T-helper 1 cell treated with Interleukin-12 subunit alpha and Interleukin-12 subunit beta and Interleukin-4 antibody, amounts not matched to agents 30 μg/mL and 1 μg/mL, for 36 hours (primary cell): ENCODE data around the gene CERK.

ENCODE experiments used
- H3K27ac Mint-ChIP-seq: one replicate; pipeline ENCODE4 v1.8.0; 2021; ENCODE audit warnings: mild to moderate bottlenecking, mixed read lengths
- H3K27me3 Mint-ChIP-seq: one replicate; pipeline ENCODE4 v1.8.0; 2021; ENCODE audit warnings: low read depth, mixed read lengths
- H3K36me3 Mint-ChIP-seq: one replicate; pipeline ENCODE4 v1.8.0; 2021; ENCODE audit warnings: low read depth, mixed read lengths
- H3K4me1 Mint-ChIP-seq: one replicate; pipeline ENCODE4 v1.8.0; 2021; ENCODE audit warnings: low read depth, mixed read lengths
- H3K4me3 Mint-ChIP-seq: one replicate; pipeline ENCODE4 v1.8.0; 2021; ENCODE audit warnings: mild to moderate bottlenecking, moderate library complexity, mixed read lengths
- H3K9me3 Mint-ChIP-seq: one replicate; pipeline ENCODE4 v1.8.0; 2021; ENCODE audit warnings: mixed read lengths

CERK gene

DNA sequence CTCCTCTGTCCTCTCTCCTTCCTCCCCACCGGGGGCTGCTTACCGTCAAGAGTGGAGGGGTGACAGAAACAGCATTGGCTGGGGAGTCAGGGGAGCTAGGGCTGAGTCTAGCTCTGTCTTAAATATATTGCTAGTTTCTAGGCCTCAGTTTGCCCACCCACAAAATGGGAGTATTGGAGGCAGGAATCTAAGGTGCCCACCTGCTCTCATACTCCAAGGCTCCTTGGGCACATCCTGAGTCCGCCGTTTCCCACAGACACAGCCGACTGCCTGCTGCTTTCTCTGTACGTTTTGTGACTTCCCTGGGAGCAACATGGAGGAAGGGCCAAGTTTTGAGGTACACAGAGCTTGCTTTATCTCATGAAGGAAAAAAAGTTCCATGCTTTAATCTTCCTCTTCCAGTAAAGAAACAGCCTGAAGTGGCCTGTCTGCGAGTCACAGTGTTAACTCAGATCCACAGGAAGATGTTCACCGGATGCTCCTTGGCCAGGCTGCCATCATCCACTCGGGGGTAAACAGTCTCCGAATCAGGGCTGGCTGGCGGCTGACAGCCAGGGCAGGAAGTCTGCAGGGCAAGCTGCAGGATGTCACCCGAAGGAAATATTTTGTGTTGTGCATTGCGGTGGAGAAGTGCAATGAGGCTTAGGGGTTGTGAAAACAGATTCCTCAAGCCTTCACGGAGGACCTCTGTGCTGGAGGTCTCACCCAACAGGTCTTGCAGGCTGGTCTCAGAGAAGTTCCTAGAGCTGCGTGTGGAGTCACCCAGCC lies 11.0 kb upstream of the CERK start:
- Mint-ChIP-seq H3K4me3 (peak overlapping the region; percentile 62), H3K27ac (peak overlapping the region; percentile 86), H3K4me1 (peaks cover 16% of the 10 kb centered on the region), H3K27me3 (no peaks in the 10 kb centered on the region), H3K9me3 (no peaks in the 10 kb centered on the region), H3K36me3 (no peaks in the 10 kb centered on the region)

DNA sequence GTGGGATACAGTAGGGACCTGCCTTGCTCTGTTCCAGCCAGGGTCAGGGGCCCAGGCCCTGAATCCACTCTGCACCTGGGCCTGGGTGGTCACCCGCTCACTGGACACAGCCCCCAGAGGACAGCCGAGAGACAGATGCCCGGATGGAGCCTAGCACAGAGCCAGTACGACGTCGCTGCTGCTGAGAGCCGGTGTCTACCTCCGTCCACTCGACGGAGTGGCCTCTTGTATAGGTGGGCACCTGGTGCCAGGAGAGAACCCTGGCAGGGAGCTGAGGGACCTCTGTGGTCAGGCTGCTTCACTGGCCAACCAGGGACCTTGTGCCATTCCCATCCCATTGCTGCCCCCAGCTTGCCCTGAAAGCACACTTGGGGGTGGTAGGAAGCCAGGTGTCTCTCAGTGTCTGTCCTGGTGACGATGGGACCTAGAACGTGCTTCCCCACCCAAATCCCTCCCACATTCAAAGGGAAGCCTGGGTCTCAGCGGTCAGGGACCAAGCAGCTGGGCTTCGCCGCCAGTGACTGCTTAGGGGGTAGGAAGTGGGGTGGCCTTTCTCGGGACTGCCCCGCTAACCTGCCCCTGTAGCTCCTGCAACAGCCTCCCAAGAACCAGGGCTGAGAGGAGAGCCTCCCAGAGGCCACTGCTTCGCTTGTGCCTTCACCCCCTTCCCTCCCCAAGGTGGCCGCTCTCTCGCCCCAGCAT lies 10.3 kb upstream of the CERK start:
- H3K36me3 Mint-ChIP-seq = no peaks in the 10 kb centered on the region

DNA sequence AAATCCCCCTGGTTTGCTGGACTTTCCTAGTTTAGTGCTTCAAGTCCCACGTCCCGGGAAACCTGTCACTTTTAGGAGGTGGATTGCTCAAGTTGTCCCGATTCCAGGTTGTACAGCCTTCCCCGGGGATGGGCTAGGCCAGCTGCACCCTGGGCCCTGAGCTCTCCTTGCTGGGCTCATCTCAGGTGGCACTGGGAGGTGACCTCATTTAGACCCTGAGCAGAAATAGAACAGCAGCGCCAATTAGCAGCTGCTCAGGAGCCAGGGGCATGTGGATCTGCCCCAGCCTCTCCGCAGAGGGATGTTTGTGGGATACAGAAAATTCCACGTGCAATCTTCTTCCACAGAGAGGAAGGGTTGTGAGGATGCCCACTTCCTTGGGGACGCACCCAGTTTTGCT lies 9.6 kb upstream of the CERK start:
- Mint-ChIP-seq H3K36me3 (peaks cover 5% of the 10 kb centered on the region), H3K27ac (no peak overlapping the region), H3K4me3 (no peak overlapping the region), H3K27me3 (no peaks in the 10 kb centered on the region), H3K9me3 (peaks cover 3% of the 10 kb centered on the region), H3K4me1 (peaks cover 15% of the 10 kb centered on the region)

More for the DNA sequence above, 10.3 kb upstream of the CERK start:
- no peaks in the 10 kb centered on the region for H3K9me3 Mint-ChIP-seq
- H3K27ac Mint-ChIP-seq = peak overlapping the region; percentile 12
- H3K27me3 Mint-ChIP-seq = no peaks in the 10 kb centered on the region
- peaks cover 15% of the 10 kb centered on the region for H3K4me1 Mint-ChIP-seq
- H3K4me3 Mint-ChIP-seq = no peak overlapping the region

- Mint-ChIP-seq H3K9me3 (peaks cover 5% of the 10 kb centered on the region), H3K4me3 (no peak overlapping the region), H3K27ac (no peak overlapping the region), H3K27me3 (no peaks in the 10 kb centered on the region), H3K36me3 (peaks cover 5% of the 10 kb centered on the region), H3K4me1 (peaks cover 15% of the 10 kb centered on the region)
Observed at GRCh38 chr22:46746620-46747019, 8.6 kb upstream of the CERK start.

DNA sequence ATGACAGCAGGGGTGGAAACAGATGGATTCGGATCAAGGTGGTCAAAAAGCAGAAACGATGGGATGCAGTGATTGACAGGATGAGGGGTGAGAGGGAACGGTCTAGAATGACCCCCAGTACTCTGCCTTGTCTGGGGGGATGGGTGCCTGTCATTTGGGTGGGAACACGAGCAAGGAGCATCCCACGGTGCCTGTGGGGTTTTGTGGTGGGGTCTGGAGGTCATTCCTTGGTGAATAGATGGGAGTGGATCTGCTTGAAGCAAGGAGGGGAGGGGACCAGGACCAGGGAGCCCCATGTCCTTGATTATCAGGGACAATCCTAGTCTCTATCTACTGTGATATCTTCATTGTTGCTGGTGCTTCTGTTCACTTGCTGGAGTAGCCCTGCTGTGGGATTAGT lies 8.1 kb upstream of the CERK start:
- Mint-ChIP-seq H3K36me3 (peaks cover 5% of the 10 kb centered on the region), H3K27me3 (no peaks in the 10 kb centered on the region), H3K27ac (no peak overlapping the region), H3K9me3 (peaks cover 5% of the 10 kb centered on the region), H3K4me1 (peaks cover 14% of the 10 kb centered on the region), H3K4me3 (no peak overlapping the region)

GRCh38 chr22:46744581-46744980 lies 6.5 kb upstream of the CERK start:
- no peak overlapping the region for H3K27ac Mint-ChIP-seq
- H3K27me3 Mint-ChIP-seq = no peaks in the 10 kb centered on the region

GRCh38 chr22:46742576-46743221 lies 4.6 kb upstream of the CERK start:
- Mint-ChIP-seq H3K36me3 (peaks cover 5% of the 10 kb centered on the region), H3K27ac (no peak overlapping the region), H3K4me3 (no peak overlapping the region), H3K4me1 (peaks cover 7% of the 10 kb centered on the region), H3K9me3 (peaks cover 5% of the 10 kb centered on the region), H3K27me3 (no peaks in the 10 kb centered on the region)

More at GRCh38 chr22:46744581-46744980, 6.5 kb upstream of the CERK start:
- peaks cover 5% of the 10 kb centered on the region for H3K9me3 Mint-ChIP-seq
- peaks cover 5% of the 10 kb centered on the region for H3K36me3 Mint-ChIP-seq
- H3K4me3 Mint-ChIP-seq = no peak overlapping the region
- peaks cover 9% of the 10 kb centered on the region for H3K4me1 Mint-ChIP-seq

DNA sequence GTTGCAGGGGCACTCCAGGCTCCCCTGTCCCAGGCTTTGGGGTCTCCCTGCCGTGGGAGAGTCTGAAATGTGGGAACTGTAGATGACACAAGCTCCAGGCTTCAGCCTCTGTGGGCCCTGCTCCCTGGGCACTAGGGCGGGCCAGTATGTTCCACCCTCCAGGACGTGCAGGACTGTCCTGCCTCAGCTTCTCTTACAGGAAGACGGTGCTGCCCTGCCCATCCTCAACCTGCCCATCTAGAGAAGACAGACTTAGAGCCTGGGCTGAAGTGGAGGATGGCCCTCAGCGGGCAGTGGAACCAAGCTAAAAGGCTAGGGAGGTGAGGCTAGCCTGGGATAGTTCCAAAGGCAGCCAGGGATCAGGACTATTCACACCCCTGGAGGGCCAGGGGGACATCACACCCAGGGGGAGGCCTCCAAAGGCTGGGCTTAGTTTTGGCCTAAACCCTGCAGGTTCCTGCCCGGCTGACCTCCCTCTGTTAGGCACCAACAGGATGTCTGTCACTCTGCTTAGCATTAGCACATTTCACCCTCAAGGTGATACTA lies 4.0 kb upstream of the CERK start:
- H3K36me3 Mint-ChIP-seq = peaks cover 7% of the 10 kb centered on the region
- no peak overlapping the region for H3K4me3 Mint-ChIP-seq
- H3K27ac Mint-ChIP-seq = no peak overlapping the region
- H3K4me1 Mint-ChIP-seq = peaks cover 10% of the 10 kb centered on the region
- no peaks in the 10 kb centered on the region for H3K27me3 Mint-ChIP-seq
- H3K9me3 Mint-ChIP-seq = peaks cover 5% of the 10 kb centered on the region

- H3K4me3 Mint-ChIP-seq = peak overlapping the region; percentile 37
- no peak overlapping the region for H3K27ac Mint-ChIP-seq
- no peaks in the 10 kb centered on the region for H3K27me3 Mint-ChIP-seq
- H3K36me3 Mint-ChIP-seq = peaks cover 11% of the 10 kb centered on the region
- peaks cover 18% of the 10 kb centered on the region for H3K4me1 Mint-ChIP-seq
- peaks cover 5% of the 10 kb centered on the region for H3K9me3 Mint-ChIP-seq
Observed at GRCh38 chr22:46740910-46741780, 3.1 kb upstream of the CERK start.

GRCh38 chr22:46739094-46739870 lies 1.2 kb upstream of the CERK start:
- no peaks in the 10 kb centered on the region for H3K27me3 Mint-ChIP-seq
- peak overlapping the region; percentile 85 for H3K4me3 Mint-ChIP-seq
- peaks cover 33% of the 10 kb centered on the region for H3K4me1 Mint-ChIP-seq
- peaks cover 15% of the 10 kb centered on the region for H3K36me3 Mint-ChIP-seq
- H3K27ac Mint-ChIP-seq = peak overlapping the region; percentile 82
- H3K9me3 Mint-ChIP-seq = peaks cover 5% of the 10 kb centered on the region

DNA sequence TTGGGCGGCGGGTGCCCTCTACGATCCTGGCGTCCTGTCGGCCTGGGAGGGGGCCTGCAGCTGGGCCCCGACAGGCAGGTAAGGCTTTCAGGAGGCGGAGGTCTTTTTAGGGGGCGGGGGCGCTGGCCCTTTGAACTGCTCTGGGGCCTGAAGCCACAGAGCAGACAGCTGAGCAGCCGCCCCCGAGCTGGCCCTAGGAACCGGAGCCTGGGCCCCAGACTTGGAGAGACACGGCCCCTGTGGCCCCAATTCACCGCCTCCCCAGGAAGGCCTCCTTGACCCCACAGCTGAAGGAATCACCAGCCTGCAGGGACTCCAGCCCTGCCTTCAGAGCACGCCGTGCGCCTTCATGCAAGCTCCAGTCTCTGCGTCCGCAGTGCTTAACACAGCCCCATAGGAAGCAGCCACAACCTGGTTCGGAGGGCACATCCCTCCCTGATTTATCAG lies 618 bp upstream of the CERK start:
- peak overlapping the region; percentile 82 for H3K27ac Mint-ChIP-seq
- peaks cover 35% of the 10 kb centered on the region for H3K4me1 Mint-ChIP-seq
- H3K4me3 Mint-ChIP-seq = peak overlapping the region; percentile 85
- H3K9me3 Mint-ChIP-seq = peaks cover 5% of the 10 kb centered on the region
- no peaks in the 10 kb centered on the region for H3K27me3 Mint-ChIP-seq
- H3K36me3 Mint-ChIP-seq = peaks cover 15% of the 10 kb centered on the region

DNA sequence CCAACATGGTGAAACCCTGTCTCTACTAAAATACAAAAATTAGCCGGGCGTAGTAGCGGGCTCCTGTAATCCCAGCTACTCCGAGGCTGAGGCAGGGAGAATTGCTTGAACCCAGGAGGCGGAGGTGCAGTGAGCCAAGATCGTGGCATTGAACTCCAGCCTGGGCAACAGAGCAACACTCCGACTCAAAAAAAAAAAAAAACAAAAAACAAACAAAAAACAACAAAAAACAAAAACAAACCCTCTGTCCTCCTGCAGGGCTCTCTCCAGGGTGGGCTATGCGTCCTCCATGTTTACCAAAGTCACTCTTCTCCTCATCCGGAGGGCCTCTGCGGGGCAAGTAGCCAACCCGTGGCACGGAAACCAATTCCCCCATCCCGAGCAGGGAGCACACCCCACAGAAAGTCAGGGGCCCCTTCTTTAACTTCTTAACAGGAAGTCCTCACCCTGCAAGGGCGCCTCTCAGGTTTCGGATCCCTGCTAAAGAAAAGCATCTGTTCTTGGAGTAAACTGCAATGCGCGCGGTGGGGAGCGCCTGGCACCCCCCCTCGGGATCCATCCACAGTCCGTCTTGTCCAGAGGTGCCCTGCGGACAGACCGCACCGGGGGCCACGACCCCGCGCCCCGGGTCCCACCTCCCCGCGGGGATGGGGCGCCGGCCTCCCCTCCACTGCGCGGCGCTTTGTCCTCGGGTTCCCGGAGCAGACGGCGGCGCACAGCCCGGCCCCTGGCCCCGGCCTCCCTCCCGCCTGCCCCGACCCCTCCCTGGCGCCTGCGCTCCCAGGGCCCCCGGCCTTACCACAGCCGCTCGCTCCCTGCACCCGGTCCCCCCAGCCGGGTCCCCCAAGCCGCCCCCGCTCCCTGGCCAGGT lies 712 bp downstream of the CERK start:
- peaks cover 35% of the 10 kb centered on the region for H3K4me1 Mint-ChIP-seq
- H3K27me3 Mint-ChIP-seq = no peaks in the 10 kb centered on the region
- peak overlapping the region; percentile 100 for H3K4me3 Mint-ChIP-seq
- H3K9me3 Mint-ChIP-seq = no peaks in the 10 kb centered on the region
- H3K36me3 Mint-ChIP-seq = peaks cover 11% of the 10 kb centered on the region
- H3K27ac Mint-ChIP-seq = peak overlapping the region; percentile 97
